Stimulated activated CD8-positive, alpha-beta memory T cell treated with anti-CD3 and anti-CD28 coated beads, Interleukin-2, amount 100 ng/mL, for 48 hours (primary cell): ENCODE results near the gene F2RL1.
"Not testable (repeated sequence)": the region's sequence is repeated elsewhere in the genome, so short reads cannot be mapped to it uniquely, and the experiment has no call there.

ENCODE experiments used
- DNase-seq, 2 donors: peaks; one replicate each; pipeline ENCODE4 v3.0.0-alpha.2; 2020; ENCODE audit warnings: low read depth in 2 of 2

Gene F2RL1

DNA sequence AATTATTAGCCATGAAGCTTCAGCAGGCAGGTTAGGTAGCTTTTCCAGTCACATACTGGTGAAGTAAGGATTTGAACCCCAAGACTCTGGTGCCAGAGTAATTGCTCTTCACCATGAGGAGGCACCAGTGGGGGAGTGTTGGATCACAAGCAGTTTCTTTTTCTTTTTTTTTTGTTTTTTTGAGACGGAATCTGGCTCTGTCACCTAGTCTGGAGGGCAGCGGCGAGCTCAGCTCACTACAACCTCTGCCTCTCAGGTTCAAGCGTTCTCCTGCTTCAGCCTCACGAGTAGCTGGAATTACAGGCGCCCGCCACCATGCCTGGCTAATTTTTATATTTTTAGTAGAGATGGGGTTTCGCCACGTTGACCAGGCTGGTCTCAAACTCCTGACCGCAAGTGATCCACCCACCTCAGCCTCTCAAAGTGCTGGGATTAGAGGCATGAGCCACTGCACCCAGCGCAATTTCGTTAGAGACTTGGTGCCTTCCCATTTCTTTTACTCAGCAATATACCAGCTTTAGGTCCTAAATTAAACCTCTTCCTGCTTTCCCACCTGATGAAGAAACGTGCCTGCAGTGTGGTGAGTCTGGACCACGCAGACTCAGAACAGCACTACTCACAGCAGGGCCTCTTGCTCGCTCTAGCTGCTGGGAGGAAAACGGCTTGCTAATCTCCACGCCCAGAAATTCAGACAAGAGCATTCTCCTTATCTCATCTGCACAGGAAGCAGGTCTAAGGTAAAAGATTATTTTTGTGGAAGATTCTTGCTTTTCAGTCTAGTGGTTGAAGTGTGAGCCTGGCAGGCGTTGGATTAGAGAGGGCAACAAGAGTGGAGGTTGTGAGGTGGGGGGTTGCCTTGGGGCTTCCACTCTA lies 30.8 kb downstream of the F2RL1 start, which contains the start of gene S100Z:
S100Z (plus strand) TSS at position 596 of the 873 bp plus-strand sequence. CDS start 25,346 bp downstream, outside the sequence.
- DNase-seq: peak in 1 of 2 donors; percentile 8

GRCh38 chr5:76850543-76851145 lies 31.8 kb downstream of the F2RL1 start:
- no peak for DNase-seq

DNA sequence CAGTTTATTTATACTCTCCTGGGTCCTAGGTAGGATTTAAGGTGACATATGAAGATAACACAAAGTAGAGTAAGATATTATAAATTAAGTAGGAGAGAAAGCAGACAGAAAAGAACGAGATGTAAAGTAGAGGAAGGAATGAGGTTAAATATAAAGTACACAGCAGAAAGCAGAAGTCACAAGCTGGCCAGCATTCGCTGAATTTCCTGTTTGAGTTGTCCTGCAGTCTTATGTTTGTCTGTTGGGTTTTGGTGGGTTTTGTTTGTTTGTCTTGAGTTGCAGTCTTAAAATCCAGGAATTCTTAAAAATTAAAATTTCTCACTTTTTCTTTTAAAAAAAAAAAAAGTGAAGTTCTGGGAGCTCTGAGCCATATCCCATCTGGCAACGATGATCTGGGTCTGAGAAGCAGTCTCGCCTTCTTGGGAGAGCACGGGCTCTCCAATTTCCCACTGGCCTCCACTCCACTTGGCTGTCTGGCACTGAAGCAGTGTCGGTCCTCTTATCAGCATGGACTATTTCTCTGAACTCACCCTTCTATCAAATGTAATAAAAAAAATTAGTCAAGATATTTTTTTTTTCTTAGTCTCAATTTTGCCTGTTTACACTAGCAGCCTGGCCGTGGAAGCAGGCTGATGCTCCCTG lies 33.0 kb downstream of the F2RL1 start:
- DNase-seq: no peak

- DNase-seq: no peak
These were observed 33.9 kb downstream of the F2RL1 start for GRCh38 chr5:76852772-76853171.

- DNase-seq: not testable (repeated sequence)
These were observed 34.9 kb downstream of the F2RL1 start for GRCh38 chr5:76853741-76854140.

- DNase-seq: no peak
These were observed 35.8 kb downstream of the F2RL1 start for GRCh38 chr5:76854644-76855043.

DNA sequence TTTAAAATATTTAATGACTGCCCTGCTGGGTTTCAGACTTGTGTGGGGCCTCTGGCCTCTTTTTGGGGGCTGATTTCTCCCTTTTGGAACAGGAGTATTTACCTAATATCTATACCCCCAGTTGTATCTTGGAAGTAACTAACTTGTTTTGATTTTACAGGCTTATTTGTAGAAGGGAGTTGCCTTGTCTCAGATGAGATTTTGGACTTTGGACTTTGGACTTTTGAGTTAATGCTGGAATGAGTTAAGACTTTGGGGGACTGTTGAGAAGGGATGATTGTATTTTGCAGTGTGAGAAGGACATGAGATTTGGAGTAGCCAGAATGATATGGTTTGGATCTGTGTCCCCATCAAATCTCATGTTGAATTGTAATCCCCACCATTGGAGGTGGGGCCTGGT lies 36.7 kb downstream of the F2RL1 start:
- not testable (repeated sequence) for DNase-seq

DNA sequence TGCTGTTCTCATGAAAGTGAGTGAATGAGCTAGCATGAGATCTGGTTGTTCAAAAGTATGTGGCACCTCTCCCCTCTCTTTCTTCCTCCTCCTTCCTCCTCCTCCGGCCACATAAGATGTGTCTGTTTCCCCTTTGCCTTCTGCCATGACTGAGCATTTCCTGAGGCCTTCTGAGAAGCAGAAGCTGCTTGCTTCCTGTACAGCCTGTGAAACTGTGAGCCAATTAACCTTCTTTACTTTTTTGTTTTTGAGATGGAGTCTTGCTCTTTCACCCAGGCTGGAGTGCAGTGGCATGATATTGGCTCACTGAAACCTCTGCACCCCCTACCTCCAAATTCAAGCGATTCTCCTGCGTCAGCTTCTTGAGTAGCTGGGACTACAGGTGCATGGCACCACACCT lies 37.1 kb downstream of the F2RL1 start:
- DNase-seq: peak in 1 of 2 donors; percentile 2

DNA sequence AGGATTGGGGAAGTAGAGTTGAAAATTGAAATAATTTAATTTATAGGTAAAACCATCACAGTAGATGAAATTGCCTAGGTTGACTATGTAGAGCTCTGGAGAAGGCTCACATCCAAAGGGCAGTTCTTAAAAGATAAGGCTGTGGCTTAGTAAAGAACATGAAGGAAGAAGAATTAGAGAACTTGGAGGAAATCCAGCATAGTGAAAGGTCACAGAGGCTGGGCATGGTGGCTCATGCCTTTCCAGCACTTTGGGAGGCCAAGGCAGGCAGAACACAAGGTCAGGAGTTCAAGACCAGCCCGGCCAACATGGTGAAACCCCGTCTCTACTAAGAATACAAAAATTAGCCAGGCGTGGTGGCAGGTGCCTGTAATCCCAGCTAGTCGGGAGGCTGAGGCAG lies 38.0 kb downstream of the F2RL1 start:
- not testable (repeated sequence) for DNase-seq

- no peak for DNase-seq
These were observed 40.9 kb downstream of the F2RL1 start for GRCh38 chr5:76859591-76860247.

GRCh38 chr5:76861612-76862011 lies 42.8 kb downstream of the F2RL1 start:
- no peak for DNase-seq

DNA sequence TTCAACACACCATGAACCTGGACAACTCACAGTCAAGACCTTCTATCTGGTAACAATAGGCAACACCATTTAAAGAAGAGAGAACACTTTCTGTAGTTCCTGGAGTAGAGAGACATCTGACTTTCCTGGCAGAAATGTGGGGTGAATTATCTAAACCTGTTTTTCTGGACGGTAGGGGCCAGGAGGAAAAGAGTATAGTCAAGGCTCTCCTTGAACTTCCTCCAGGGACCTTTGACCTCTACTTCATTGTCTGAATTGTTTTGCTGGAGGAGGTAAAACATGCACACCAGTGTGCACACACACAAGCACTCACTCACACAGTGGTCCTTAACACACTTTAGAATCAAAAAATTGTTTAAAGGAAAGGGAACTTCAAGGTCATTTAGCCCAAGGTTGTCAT lies 44.2 kb downstream of the F2RL1 start:
- no peak for DNase-seq

DNA sequence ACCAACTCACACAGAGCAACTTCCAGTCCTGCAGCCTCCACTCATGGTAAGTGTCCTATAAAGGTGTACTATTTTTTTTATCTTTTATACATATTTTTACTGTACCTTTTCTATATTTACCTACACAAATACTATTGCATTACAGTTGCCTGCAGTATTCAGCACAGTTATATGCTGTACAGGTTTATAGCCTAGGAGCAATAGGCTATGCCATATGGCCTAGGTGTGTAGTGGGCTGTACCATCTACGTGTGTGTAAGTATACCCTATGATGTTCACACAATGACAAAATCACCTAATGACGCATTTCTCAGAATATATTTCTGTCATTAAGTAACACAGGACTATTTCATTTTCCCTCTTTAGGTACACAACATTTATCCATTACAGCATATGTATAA lies 47.7 kb downstream of the F2RL1 start:
- DNase-seq: no peak

- DNase-seq: no peak
These were observed 48.2 kb downstream of the F2RL1 start for GRCh38 chr5:76867038-76867437.

GRCh38 chr5:76867827-76868693 lies 49.2 kb downstream of the F2RL1 start:
- peak; percentile 14 to 42 for DNase-seq

DNA sequence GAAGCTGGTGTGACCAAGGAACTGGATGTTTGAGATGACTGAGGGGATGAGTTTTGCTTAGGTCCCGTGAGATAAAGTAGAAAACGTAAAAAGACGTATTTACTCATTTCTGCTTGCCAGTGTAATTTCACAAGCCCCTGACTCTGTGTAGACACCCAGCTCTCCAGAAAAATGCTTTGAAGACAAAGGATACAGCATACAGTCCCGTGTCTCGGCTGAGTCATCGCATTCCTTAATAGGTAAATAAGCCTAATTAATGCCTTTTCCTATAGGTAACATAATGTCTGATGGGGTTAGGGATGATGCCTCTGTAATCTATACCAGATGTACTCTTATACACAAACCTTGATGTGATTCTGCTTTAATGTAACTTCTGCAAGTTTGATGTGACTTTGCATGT lies 51.2 kb downstream of the F2RL1 start:
- no peak for DNase-seq

DNA sequence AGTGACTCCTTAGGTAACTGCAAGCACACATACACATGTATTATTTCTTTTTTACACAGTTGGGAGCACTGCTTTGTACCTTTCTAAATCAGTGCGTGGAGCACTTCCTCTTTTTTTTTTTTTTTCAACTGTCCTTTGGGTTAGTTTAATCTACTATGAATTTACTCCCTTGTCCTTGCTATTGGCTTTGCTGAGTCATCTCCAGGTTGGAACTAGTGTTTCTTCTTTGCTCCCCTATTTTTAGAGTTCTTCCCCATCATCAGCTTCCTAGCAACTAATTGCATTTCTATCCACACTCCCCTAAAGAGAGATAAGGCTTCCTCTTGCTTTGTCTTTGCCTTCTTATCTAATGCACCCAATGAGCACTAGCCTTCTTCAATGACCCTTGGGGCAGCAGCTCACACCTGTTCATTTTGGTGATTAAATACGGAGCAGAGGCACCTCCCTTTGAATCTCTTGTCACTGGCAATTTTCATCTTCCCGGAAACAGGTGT lies 55.3 kb downstream of the F2RL1 start:
- DNase-seq: no peak
